Endothelial cell of umbilical vein (primary cell): ENCODE results near the gene SCLY.

Experiments
- CTCF ChIP-seq, 2 donors: IDR thresholded peaks; 1 replicate in 1 of 2; 2 replicates in 1 of 2; pipeline ENCODE4 v1.5.1; 2011; ENCODE audit warnings: low read length in 2 of 2, mild to moderate bottlenecking in 2 of 2, moderate library complexity in 2 of 2, control low read depth in 1 of 2, inconsistent platforms in 1 of 2, low read depth in 1 of 2; ENCODE audit not compliant: insufficient read depth in 1 of 2; ENCODE audit errors: extremely low read depth in 1 of 2
- EZH2 ChIP-seq: IDR thresholded peaks from 2 replicates; pipeline ENCODE4 v1.6.1; 2012; ENCODE audit warnings: borderline replicate concordance, low read depth, mild to moderate bottlenecking, moderate library complexity, low read length, inconsistent platforms; ENCODE audit not compliant: severe bottlenecking
- POLR2A ChIP-seq: IDR thresholded peaks from 2 replicates; pipeline ENCODE4 v1.6.1; 2012; ENCODE audit warnings: low read depth, mild to moderate bottlenecking, control low read depth, low read length

GRCh38 chr2:238038203-238038602, 22.6 kb upstream of the SCLY start:
- TF ChIP-seq CTCF (IDR thresholded peaks at IDR 0.05; ENCODE audit: extremely low read depth in 1 of 2, insufficient read depth in 1 of 2, low read depth in 1 of 2, low read length in 2 of 2) (no peak), POLR2A (no peak), EZH2 (no peak)
